ENCODE data around the gene DEPDC5.

Gene DEPDC5

GRCh38 chr22:31743871-31744270 is 9.9 kb upstream of the DEPDC5 start:
- no peak for TF ChIP-seq CTCF (IDR thresholded peaks at IDR 0.05; ENCODE audit: insufficient read depth, low read length, missing control alignments)
- no peak overlapping the region for H3K4me3 ChIP-seq (ENCODE audit: low read depth, low read length)
- DNase-seq (ENCODE audit: low read depth, low spot score): no peak
- ChIA-PET POLR2A (no interaction called here), CTCF (interaction anchor here (0.6 to 1.6 kb wide), 2 partner anchors 9 to 182 kb away, joined by 3 to 5 read pairs; no protein-coding TSS in a partner anchor)

DNA sequence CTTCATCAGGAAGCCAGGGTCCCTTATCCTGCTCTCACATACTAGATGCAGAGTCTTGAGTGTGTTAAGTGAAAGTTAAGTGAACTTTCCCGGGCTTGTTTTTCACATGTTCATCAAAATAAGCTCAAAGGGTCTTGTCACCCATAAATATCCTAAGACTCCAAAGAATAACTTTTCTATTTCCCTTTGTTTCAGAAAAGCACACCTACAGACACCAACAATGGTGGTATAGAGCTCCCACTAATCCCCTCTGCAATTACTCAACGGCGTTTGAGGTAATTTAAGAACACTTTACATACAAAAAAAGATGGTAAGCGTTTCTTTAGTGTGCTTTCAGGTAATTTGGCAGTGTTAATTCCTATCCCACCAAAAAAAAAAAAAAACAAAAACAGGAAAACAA is 6.4 kb upstream of the DEPDC5 start:
- ChIA-PET POLR2A (no interaction called here), CTCF (interaction anchor here (1.8 kb wide), 1 partner anchor 15 kb away, joined by 4 read pairs; no protein-coding TSS in a partner anchor)
- H3K4me3 ChIP-seq (ENCODE audit: low read depth, low read length): no peak overlapping the region
- DNase-seq (ENCODE audit: low read depth, low spot score): no peak
- TF ChIP-seq CTCF (IDR thresholded peaks at IDR 0.05; ENCODE audit: insufficient read depth, low read length, missing control alignments): no peak

GRCh38 chr22:31748490-31748889 is 5.3 kb upstream of the DEPDC5 start:
- H3K4me3 ChIP-seq (ENCODE audit: low read depth, low read length): peak overlapping the region; percentile 85
- ChIA-PET POLR2A (no interaction called here), CTCF (interaction anchor here (0.7 to 1.7 kb wide), 4 partner anchors 84 to 222 kb away, joined by 3 to 8 read pairs (median 3); partner anchors contain the start of gene PISD)
- DNase-seq (ENCODE audit: low read depth, low spot score): no peak
- TF ChIP-seq CTCF (IDR thresholded peaks at IDR 0.05; ENCODE audit: insufficient read depth, low read length, missing control alignments): no peak

DNA sequence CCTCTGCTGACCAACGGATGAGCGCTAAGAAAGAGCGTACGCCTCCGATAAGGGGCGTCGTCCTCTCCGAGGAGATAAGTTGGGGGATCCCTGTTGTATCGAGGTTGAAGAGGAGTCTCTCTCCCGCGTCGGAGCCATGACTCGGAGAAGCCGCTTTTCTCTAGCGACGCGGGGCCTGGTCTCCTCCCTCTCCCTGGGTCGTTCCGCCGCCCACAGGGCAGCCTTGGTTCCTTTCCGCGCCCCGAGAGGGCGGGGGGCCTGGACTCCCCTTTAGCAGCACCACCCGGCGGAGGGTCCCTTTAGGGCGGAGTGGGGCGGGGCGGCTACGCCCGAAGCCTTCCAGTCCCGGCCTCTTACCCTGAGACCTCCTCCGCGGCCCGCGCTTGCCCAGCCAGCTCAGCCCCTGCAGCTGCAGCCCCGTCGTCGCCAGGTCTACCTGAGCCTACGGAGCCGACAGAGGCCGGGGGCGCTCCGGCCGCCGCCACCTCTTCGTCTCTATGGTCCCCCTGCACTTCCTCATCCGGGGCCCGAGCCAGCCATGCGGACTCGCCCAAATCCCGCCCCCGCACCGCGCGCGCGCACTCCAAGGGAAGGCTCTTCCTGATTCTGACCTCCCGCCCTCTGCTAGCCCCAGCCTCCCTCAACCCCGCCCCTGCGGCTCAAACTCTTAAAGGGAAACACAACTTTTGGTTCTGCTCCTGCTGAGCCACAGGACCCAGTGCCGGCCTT is 4.0 kb upstream of the DEPDC5 start, which contains the start of gene PRR14L:
PRR14L (minus strand) TSS at position 497 of the 729 bp plus-strand sequence. CDS start 11,272 bp downstream, outside the sequence.
- H3K4me3 ChIP-seq (ENCODE audit: low read depth, low read length): peak within 1 kb of the TSS; percentile 85
- TF ChIP-seq CTCF (IDR thresholded peaks at IDR 0.05; ENCODE audit: insufficient read depth, low read length, missing control alignments): peak; percentile 8
- POLR2A ChIA-PET: no interaction called here
- DNase-seq (ENCODE audit: low read depth, low spot score): peak; percentile 34
- CTCF ChIA-PET: interaction anchor here (0.9 to 4.8 kb wide), 3 partner anchors 85 to 188 kb away, joined by 3 to 20 read pairs (median 8); no protein-coding TSS in a partner anchor

GRCh38 chr22:31750365-31751284 is 3.2 kb upstream of the DEPDC5 start:
- H3K4me3 ChIP-seq (ENCODE audit: low read depth, low read length): peak overlapping the region; percentile 34; the same call in 1 of the 2 replicates
- no peak for DNase-seq (ENCODE audit: low read depth, low spot score)
- TF ChIP-seq CTCF (IDR thresholded peaks at IDR 0.05; ENCODE audit: insufficient read depth, low read length, missing control alignments): no peak
- ChIA-PET POLR2A (interaction anchor here (0.7 kb wide), 1 partner anchor 200 kb away, joined by 3 read pairs; no protein-coding TSS in a partner anchor), CTCF (interaction anchor here (0.9 to 4.8 kb wide), 2 partner anchors 86 to 189 kb away, joined by 3 to 20 read pairs; no protein-coding TSS in a partner anchor)
